K562 (cell line): Measurements from ENCODE around the gene AKAP10. TPM values are rescaled to one million over a fixed set of nuclear protein-coding genes. Genes with fewer than 3 reads are reported as not detected.

Experiments
- ID3 ChIP-seq, 2 experiments: fragments of 250-450 bp in 1 of 2; fragments of 450-650 bp in 1 of 2; sonication (Bioruptor Pico) in 1 of 2; IDR thresholded peaks; 2 replicates each; pipeline versions ENCODE4 v1.6.1 to v1.8.0; 2016 to 2021; ENCODE audit warnings: mild to moderate bottlenecking in 2 of 2, moderate library complexity in 2 of 2, missing compliant biosample characterization in 1 of 2, missing genetic modification characterization in 1 of 2
- KDM5B ChIP-seq: fragments of 200-600 bp; sonication (generic); IDR thresholded peaks from 2 replicates; pipeline ENCODE4 v1.6.1; 2012; ENCODE audit warnings: low read depth, mild to moderate bottlenecking, moderate library complexity, low read length, control low read depth, inconsistent platforms; ENCODE audit not compliant: insufficient replicate concordance
- TEAD1 ChIP-seq, 2 experiments: fragments of 450-650 bp in 1 of 2; sonication (generic) in 1 of 2; formaldehyde crosslinking; IDR thresholded peaks; 2 replicates each; pipeline versions ENCODE4 v1.4.0 to v1.8.0; 2020 to 2022; ENCODE audit warnings: mild to moderate bottlenecking in 2 of 2, missing genetic modification reagents in 1 of 2
- UBTF ChIP-seq, 2 experiments: IDR thresholded peaks; 2 replicates each; pipeline ENCODE4 v1.6.1; 2012; ENCODE audit warnings: improper control_type of control experiment in 2 of 2, low read depth in 2 of 2, low read length in 2 of 2, borderline replicate concordance in 1 of 2
- ZBTB49 ChIP-seq: sonication (generic); formaldehyde crosslinking; IDR thresholded peaks from 2 replicates; pipeline ENCODE4 v1.8.0; 2022; ENCODE audit warnings: missing genetic modification reagents, mild to moderate bottlenecking, borderline replicate concordance
- polyA plus RNA-seq, 8 experiments: library from polyadenylated mRNA; depleted of rRNA in 4 of 8; stranded (reverse) in 5 of 8; unstranded in 3 of 8; fragments of >200 nt; fragmentation: Nextera tagmentation in 2 of 8; fragmentation: Illumina TruSeq in 1 of 8; extraction: Ambion mirVana in 2 of 8; extraction: Trizol in 1 of 8; gene quantifications; 2 replicates each; pipeline versions ENCODE4 v1.2.1 to v1.2.3, GENCODE V29; 2011 to 2014; ENCODE audit warnings: inconsistent platforms in 1 of 8, missing spikeins in 1 of 8
- total RNA-seq, 7 experiments: library from RNA; depleted of rRNA in 6 of 7; stranded (reverse); fragments of >200 nt in 6 of 7; fragmentation: Illumina TruSeq in 2 of 7; extraction: Trizol in 2 of 7; gene quantifications; 2 replicates each; pipeline versions ENCODE4 v1.2.1 to v1.2.3, GENCODE V29; 2011 to 2021; ENCODE audit warnings: low replicate concordance in 1 of 7

Gene AKAP10
- total and polyA plus RNA-seq, 9 of the 15 experiments (the other 6 are each of a cell fraction or from before 2014, with no cell fraction given): 4.0 to 20.3 (median 8.2) TPM

GRCh38 chr17:19986941-19987861 lies 9.6 kb upstream of the AKAP10 start (continued):
- no peak for TF ChIP-seq TEAD1 (CRISPR knock-in tag; IDR thresholded peaks at IDR 0.05)
- no peak for TF ChIP-seq ZBTB49 (CRISPR knock-in tag)
- no peak for TF ChIP-seq KDM5B
- no peak for TF ChIP-seq UBTF (IDR thresholded peaks at IDR 0.05; ENCODE audit: borderline replicate concordance in 1 of 2, low read depth in 2 of 2, low read length in 2 of 2)
- TF ChIP-seq ID3 (CRISPR knock-in tag; IDR thresholded peaks at IDR 0.05): no peak
- TF ChIP-seq ID3 (tag; IDR thresholded peaks at IDR 0.05): no peak
